ENCODE results near the gene ABCC5. TPM values are rescaled to one million over a fixed set of nuclear protein-coding genes. Genes with fewer than 3 reads are reported as not detected.
A peak's percentile ranks its signal among the peaks of the same experiment; 100 is the strongest.

The ABCC5 gene
- total and polyA plus RNA-seq, 2 experiments from 2014 or later = 14.7 to 17.1 TPM

- Histone ChIP-seq H3K9me3 (ENCODE audit: low read depth) (no peaks in the 10 kb centered on the region), H3K4me2 (ENCODE audit: unreplicated experiment) (no peak overlapping the region), H3K27ac (no peak overlapping the region), H3K9me2 (ENCODE audit: insufficient read depth) (no peaks in the 10 kb centered on the region), H3K27me3 (replicated peaks; ENCODE audit: insufficient read depth) (no peaks in the 10 kb centered on the region), H3F3A (ENCODE audit: insufficient read depth) (no peaks in the 10 kb centered on the region), H3K9ac (no peak overlapping the region), H3K4me3 (no peak overlapping the region), H3K79me2 (ENCODE audit: insufficient read depth) (peaks cover 98% of the 10 kb centered on the region), H3K36me3 (ENCODE audit: low read depth) (0 out of 2 replicates have a peak, but pooled peaks cover 3% of the 10 kb centered on the region), H2AFZ (no peak overlapping the region), H3K4me1 (ENCODE audit: insufficient read depth) (no peaks in the 10 kb centered on the region), H4K20me1 (ENCODE audit: insufficient read depth) (peaks cover 16% of the 10 kb centered on the region)
- TF ChIP-seq EZH2 (IDR thresholded peaks at IDR 0.05; ENCODE audit: insufficient read depth, poor library complexity, severe bottlenecking) = no peak
- TF ChIP-seq EZH2phosphoT487 (IDR thresholded peaks at IDR 0.05; ENCODE audit: insufficient read depth, low read depth) = no peak
- no peak for DNase-seq
- WGBS, 2 experiments (ENCODE audit: low coverage in 1 of 2, low lambda C conversion rate in 2 of 2, missing lambda C conversion rate in 2 of 2) = 97% methylated on average over 2 of the region's 2 CpGs
- in situ Hi-C loops (cut with MboI) = no loop called here
Observed at GRCh38 chr3:183871541-183871940, 146.1 kb downstream of the ABCC5 start.

- H3K36me3 ChIP-seq (ENCODE audit: low read depth) = 0 out of 2 replicates have a peak, but pooled peaks cover 10% of the 10 kb centered on the region
- H3K4me3 ChIP-seq = no peak overlapping the region
- in situ Hi-C loops (cut with MboI) = no loop called here
- H3K9ac ChIP-seq = no peak overlapping the region
- WGBS, 2 experiments (ENCODE audit: low coverage in 1 of 2, low lambda C conversion rate in 2 of 2, missing lambda C conversion rate in 2 of 2) = 95 to 97% methylated on average over 3 of the region's 3 CpGs
- H3K9me2 ChIP-seq (ENCODE audit: insufficient read depth) = no peaks in the 10 kb centered on the region
- TF ChIP-seq EZH2 (IDR thresholded peaks at IDR 0.05; ENCODE audit: insufficient read depth, poor library complexity, severe bottlenecking) = no peak
- TF ChIP-seq EZH2phosphoT487 (IDR thresholded peaks at IDR 0.05; ENCODE audit: insufficient read depth, low read depth) = no peak
- peaks cover 93% of the 10 kb centered on the region for H3K79me2 ChIP-seq (ENCODE audit: insufficient read depth)
- no peak for DNase-seq
- peaks cover 13% of the 10 kb centered on the region; the same call in 1 of the 2 replicates for H4K20me1 ChIP-seq (ENCODE audit: insufficient read depth)
- no peaks in the 10 kb centered on the region for H3K27me3 ChIP-seq (replicated peaks; ENCODE audit: insufficient read depth)
- H3F3A ChIP-seq (ENCODE audit: insufficient read depth) = no peaks in the 10 kb centered on the region
- no peaks in the 10 kb centered on the region for H3K9me3 ChIP-seq (ENCODE audit: low read depth)
- no peaks in the 10 kb centered on the region for H3K4me1 ChIP-seq (ENCODE audit: insufficient read depth)
- H3K4me2 ChIP-seq (ENCODE audit: unreplicated experiment) = no peak overlapping the region
- no peak overlapping the region for H2AFZ ChIP-seq
- H3K27ac ChIP-seq = no peak overlapping the region
Observed at GRCh38 chr3:183870563-183870962, 147.1 kb downstream of the ABCC5 start.

MicroRNAs encoded within 50 kb of the gene (microRNA counts, 767-probe panel; counts per million panel counts)
- 447 counts per million, percentile 86 among the panel's probes with 10 or more counts for microRNA hsa-miR-4448

Small RNA genes within 50 kb of the gene (microRNA-seq; reads per million reads assigned to microRNA genes)
- gene MIR4448 (ENCODE audit: borderline number of aligned reads) = not detected

Small RNA genes within 50 kb of the gene (small RNA-seq; reads per million reads assigned to genes)
- gene MIR4448 (ENCODE audit: low read depth, low replicate concordance) = not detected

Other genes starting within 250 kb of the ABCC5 start
- gene MAP6D1, start 192.3 kb downstream of the ABCC5 start, total RNA-seq (2014; rRNA removed; shearing (Covaris generic)) = 2.5 and 5.5 TPM in 2 replicates
- 2.8 and 3.2 TPM in 2 replicates for gene MAP6D1, start 192.3 kb downstream of the ABCC5 start, polyA plus RNA-seq (2016; fragmentation: Nextera tagmentation; extraction: Ambion mirVana)
- 35.9 and 36.9 TPM in 2 replicates for gene PARL, start 133.0 kb downstream of the ABCC5 start, total RNA-seq (2014; rRNA removed; shearing (Covaris generic))
- gene PARL, start 133.0 kb downstream of the ABCC5 start, polyA plus RNA-seq (2016; fragmentation: Nextera tagmentation; extraction: Ambion mirVana) = 61.7 and 65.0 TPM in 2 replicates
- not detected in 2 replicates for gene HTR3D, start 13.9 kb upstream of the ABCC5 start, total RNA-seq (2014; rRNA removed; shearing (Covaris generic))
- gene HTR3D, start 13.9 kb upstream of the ABCC5 start, polyA plus RNA-seq (2016; fragmentation: Nextera tagmentation; extraction: Ambion mirVana) = not detected in 2 replicates
- gene HTR3C, start 35.2 kb upstream of the ABCC5 start, total RNA-seq (2014; rRNA removed; shearing (Covaris generic)) = not detected in 2 replicates
- gene HTR3C, start 35.2 kb upstream of the ABCC5 start, polyA plus RNA-seq (2016; fragmentation: Nextera tagmentation; extraction: Ambion mirVana) = not detected in 2 replicates
- not detected in 2 replicates for gene HTR3E, start 79.2 kb upstream of the ABCC5 start, total RNA-seq (2014; rRNA removed; shearing (Covaris generic))
- gene HTR3E, start 79.2 kb upstream of the ABCC5 start, polyA plus RNA-seq (2016; fragmentation: Nextera tagmentation; extraction: Ambion mirVana) = not detected in 2 replicates
- 27.8 and 55.5 TPM in 2 replicates for gene EIF2B5, start 117.5 kb upstream of the ABCC5 start, total RNA-seq (2014; rRNA removed; shearing (Covaris generic))
- gene EIF2B5, start 117.5 kb upstream of the ABCC5 start, polyA plus RNA-seq (2016; fragmentation: Nextera tagmentation; extraction: Ambion mirVana) = 28.3 and 31.2 TPM in 2 replicates
- gene DVL3, start 137.5 kb upstream of the ABCC5 start, total RNA-seq (2014; rRNA removed; shearing (Covaris generic)) = 66.9 and 76.4 TPM in 2 replicates
- gene DVL3, start 137.5 kb upstream of the ABCC5 start, polyA plus RNA-seq (2016; fragmentation: Nextera tagmentation; extraction: Ambion mirVana) = 31.1 and 42.7 TPM in 2 replicates
- 889 and 951 TPM in 2 replicates for gene AP2M1, start 157.0 kb upstream of the ABCC5 start, total RNA-seq (2014; rRNA removed; shearing (Covaris generic))
- 1,073 and 1,100 TPM in 2 replicates for gene AP2M1, start 157.0 kb upstream of the ABCC5 start, polyA plus RNA-seq (2016; fragmentation: Nextera tagmentation; extraction: Ambion mirVana)
- gene ABCF3, start 168.3 kb upstream of the ABCC5 start, total RNA-seq (2014; rRNA removed; shearing (Covaris generic)) = 47.8 and 56.5 TPM in 2 replicates
- gene ABCF3, start 168.3 kb upstream of the ABCC5 start, polyA plus RNA-seq (2016; fragmentation: Nextera tagmentation; extraction: Ambion mirVana) = 58.6 and 59.1 TPM in 2 replicates
- gene VWA5B2, start 211.7 kb upstream of the ABCC5 start, total RNA-seq (2014; rRNA removed; shearing (Covaris generic)) = not detected in 2 replicates
- not detected in 2 replicates for gene VWA5B2, start 211.7 kb upstream of the ABCC5 start, polyA plus RNA-seq (2016; fragmentation: Nextera tagmentation; extraction: Ambion mirVana)
- 52.7 and 66.1 TPM in 2 replicates for gene ALG3, start 231.1 kb upstream of the ABCC5 start, total RNA-seq (2014; rRNA removed; shearing (Covaris generic))
- gene ALG3, start 231.1 kb upstream of the ABCC5 start, polyA plus RNA-seq (2016; fragmentation: Nextera tagmentation; extraction: Ambion mirVana) = 94.2 and 94.7 TPM in 2 replicates
- 4.0 and 7.2 TPM in 2 replicates for gene EEF1AKMT4, start 231.8 kb upstream of the ABCC5 start, total RNA-seq (2014; rRNA removed; shearing (Covaris generic))
- 5.3 and 6.1 TPM in 2 replicates for gene EEF1AKMT4, start 231.8 kb upstream of the ABCC5 start, polyA plus RNA-seq (2016; fragmentation: Nextera tagmentation; extraction: Ambion mirVana)
- 0.11 TPM in 1 of 2 replicates, not detected in the other for gene CAMK2N2, start 243.7 kb upstream of the ABCC5 start, total RNA-seq (2014; rRNA removed; shearing (Covaris generic))
- 0.14 TPM in 1 of 2 replicates, not detected in the other for gene CAMK2N2, start 243.7 kb upstream of the ABCC5 start, polyA plus RNA-seq (2016; fragmentation: Nextera tagmentation; extraction: Ambion mirVana)